ENCODE results near the gene SAE1. TPM values are rescaled to one million over a fixed set of nuclear protein-coding genes. Genes with fewer than 3 reads are reported as not detected.

The SAE1 gene
- total RNA-seq, 4 donors from 2014 or later, result 37.9 to 66.9 (median 50.8) TPM

DNA sequence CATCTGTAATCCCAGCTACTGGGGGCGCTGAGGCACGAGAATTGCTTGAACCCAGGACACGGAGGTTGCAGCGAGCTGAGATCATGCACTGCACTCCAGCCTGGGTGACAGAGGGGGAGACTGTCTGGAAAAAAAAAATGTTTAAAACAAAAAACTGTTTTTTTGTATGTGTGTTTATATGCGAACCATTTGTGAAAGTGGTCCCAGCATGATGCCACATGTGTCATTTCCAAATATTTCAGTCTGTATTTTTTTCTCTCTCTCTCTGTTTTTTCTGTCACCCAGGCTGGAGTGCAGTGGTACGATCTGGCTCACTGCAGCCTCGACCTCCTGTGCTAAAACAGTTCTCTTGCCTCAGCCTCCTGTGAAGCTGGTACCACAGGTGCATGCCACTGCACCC, 37.4 kb downstream of the SAE1 start:
- no peaks in the 10 kb centered on the region for H3K27me3 ChIP-seq
- no peak for DNase-seq (ENCODE audit: low spot score in 2 of 2)
- no peaks in the 10 kb centered on the region for H3K4me1 ChIP-seq
- no peak overlapping the region for H3K4me3 ChIP-seq
- 78 to 83% methylated on average over 7 of the region's 7 CpGs for WGBS, 2 donors
- no peak for TF ChIP-seq CTCF (IDR thresholded peaks at IDR 0.05)
- no peak for TF ChIP-seq EP300 (IDR thresholded peaks at IDR 0.05)
- no peak for TF ChIP-seq POLR2A (IDR thresholded peaks at IDR 0.05)
- H3K36me3 ChIP-seq, result peaks cover 0 to 51% (median 0%) of the 10 kb centered on the region in 3 donors
- no peaks in the 10 kb centered on the region for H3K9me3 ChIP-seq
- no peak overlapping the region for H3K27ac ChIP-seq

DNA sequence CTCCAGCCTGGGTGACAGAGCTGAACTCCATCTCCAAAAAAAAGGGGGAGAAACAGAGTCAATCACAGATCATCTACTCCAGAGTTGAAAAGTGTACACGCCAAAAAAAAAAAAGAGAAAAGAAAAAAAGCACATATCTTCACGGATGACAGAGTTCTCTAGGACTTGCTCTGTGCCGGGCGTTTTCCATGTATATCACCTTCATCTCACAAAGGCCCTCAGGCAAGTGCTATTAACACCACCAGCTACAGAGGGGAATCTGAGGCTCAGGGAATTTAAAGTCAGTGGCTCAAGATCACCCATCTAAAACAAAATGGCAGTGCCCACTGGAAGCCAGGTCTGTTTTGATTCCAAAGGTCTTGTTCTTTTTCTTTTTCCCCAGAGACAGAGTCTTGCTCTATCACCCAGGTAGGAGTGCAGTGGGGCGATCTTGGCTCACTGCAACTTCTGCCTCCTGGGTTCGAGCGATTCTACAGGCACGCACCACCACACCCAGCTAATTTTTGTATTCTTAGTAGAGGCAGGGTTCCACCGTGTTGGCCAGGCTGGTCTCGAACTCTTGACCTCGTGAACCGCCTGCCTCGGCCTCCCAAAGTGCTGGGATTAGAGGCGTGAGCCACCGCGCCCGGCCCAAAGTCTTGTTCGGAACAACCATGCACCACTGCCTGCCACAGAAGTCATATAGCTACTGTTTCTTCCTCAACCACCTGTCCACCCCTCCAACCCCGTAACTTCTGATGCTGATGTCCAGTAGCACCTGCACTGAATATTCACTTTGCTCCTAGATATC, 42.2 kb downstream of the SAE1 start:
- Histone ChIP-seq H3K27ac (no peak overlapping the region), H3K36me3 (peaks cover 0 to 58% (median 0%) of the 10 kb centered on the region in 3 donors), H3K27me3 (no peaks in the 10 kb centered on the region), H3K9me3 (no peaks in the 10 kb centered on the region), H3K4me3 (no peak overlapping the region), H3K4me1 (peaks cover 0 to 22% (median 19%) of the 10 kb centered on the region in 4 donors)
- no peak for DNase-seq (ENCODE audit: low spot score in 2 of 2)
- 89 to 92% methylated on average over 19 of the region's 19 CpGs for WGBS, 2 donors
- no peak for TF ChIP-seq EP300 (IDR thresholded peaks at IDR 0.05)
- TF ChIP-seq POLR2A (IDR thresholded peaks at IDR 0.05), result no peak
- TF ChIP-seq CTCF (IDR thresholded peaks at IDR 0.05), result no peak

- Histone ChIP-seq H3K36me3 (peaks cover 0 to 35% (median 0%) of the 10 kb centered on the region in 3 donors), H3K4me3 (no peak overlapping the region), H3K27ac (peak overlapping the region in 2 of 4 donors; percentile 55 to 79), H3K4me1 (peaks cover 0 to 22% (median 19%) of the 10 kb centered on the region in 4 donors), H3K27me3 (no peaks in the 10 kb centered on the region), H3K9me3 (no peaks in the 10 kb centered on the region)
- TF ChIP-seq CTCF (IDR thresholded peaks at IDR 0.05) (no peak), POLR2A (IDR thresholded peaks at IDR 0.05) (no peak), EP300 (IDR thresholded peaks at IDR 0.05) (no peak)
- DNase-seq (ENCODE audit: low spot score in 2 of 2), result no peak
- WGBS, 2 donors, result 51 to 57% methylated on average over 5 of the region's 5 CpGs
Observed at GRCh38 chr19:47176071-47176626, 45.5 kb downstream of the SAE1 start.

- peak in 1 of 2 donors; percentile 36 for DNase-seq (ENCODE audit: low spot score in 2 of 2)
- Histone ChIP-seq H3K4me3 (no peak overlapping the region), H3K27ac (peak overlapping the region in 2 of 4 donors; percentile 55 to 79), H3K9me3 (no peaks in the 10 kb centered on the region), H3K4me1 (peaks cover 0 to 22% (median 19%) of the 10 kb centered on the region in 4 donors), H3K27me3 (no peaks in the 10 kb centered on the region), H3K36me3 (peaks cover 0 to 30% (median 0%) of the 10 kb centered on the region in 3 donors)
- WGBS, 2 donors, result 31 to 32% methylated on average over 5 of the region's 5 CpGs
- TF ChIP-seq EP300 (IDR thresholded peaks at IDR 0.05), result peak in 1 of 2 donors; percentile 74
- TF ChIP-seq POLR2A (IDR thresholded peaks at IDR 0.05), result no peak
- no peak for TF ChIP-seq CTCF (IDR thresholded peaks at IDR 0.05)
Observed at GRCh38 chr19:47176627-47177090, 46.0 kb downstream of the SAE1 start.
